ENCODE measurements around the gene CA10. TPM values are rescaled to one million over a fixed set of nuclear protein-coding genes. Genes with fewer than 3 reads are reported as not detected.

CA10 gene
- total RNA-seq, 2 experiments from 2014 or later: not detected

- Mint-ChIP-seq H3K9me3 (no peaks in the 10 kb centered on the region), H3K4me3 (no peak overlapping the region), H3K27ac (no peak overlapping the region), H3K27me3 (no peaks in the 10 kb centered on the region), H3K4me1 (ENCODE audit: low read depth) (no peaks in the 10 kb centered on the region), H3K36me3 (ENCODE audit: low read depth) (no peaks in the 10 kb centered on the region)
- ATAC-seq (ENCODE audit: poor library complexity): no peak
- no peak for DNase-seq
- Histone ChIP-seq H3K4me3 (ENCODE audit: low read length) (no peak overlapping the region), H3K27me3 (ENCODE audit: control insufficient read depth in 1 of 2, insufficient read depth in 2 of 2, low read length in 2 of 2) (peaks cover 0 to 2% of the 10 kb centered on the region in 2 experiments), H3K9me3 (ENCODE audit: control insufficient read depth in 1 of 2, insufficient read depth in 1 of 2, low read length in 2 of 2) (peaks cover 7 to 8% of the 10 kb centered on the region in 2 experiments), H3K27ac (ENCODE audit: low read depth in 1 of 2, low read length in 2 of 2) (no peak overlapping the region), H3K36me3 (ENCODE audit: insufficient read depth, low read length) (no peaks in the 10 kb centered on the region), H3K4me1 (ENCODE audit: insufficient read depth, low read length) (no peaks in the 10 kb centered on the region)
- POLR2A ChIA-PET: no interaction called here
- CTCF ChIA-PET: no interaction called here
- no peak for TF ChIP-seq CTCF (IDR thresholded peaks at IDR 0.05)
- intact Hi-C loops (cut with DNase I, micrococcal nuclease): no loop called here
Observed at GRCh38 chr17:51585514-51586104, 572.9 kb downstream of the CA10 start.

GRCh38 chr17:51580869-51581268 lies 577.6 kb downstream of the CA10 start:
- Mint-ChIP-seq H3K9me3 (peaks cover 10% of the 10 kb centered on the region), H3K36me3 (ENCODE audit: low read depth) (no peaks in the 10 kb centered on the region), H3K4me3 (no peak overlapping the region), H3K27me3 (no peaks in the 10 kb centered on the region), H3K27ac (no peak overlapping the region), H3K4me1 (ENCODE audit: low read depth) (no peaks in the 10 kb centered on the region)
- no peak for TF ChIP-seq CTCF (IDR thresholded peaks at IDR 0.05)
- no peak for ATAC-seq (ENCODE audit: poor library complexity)
- ChIA-PET POLR2A (no interaction called here), CTCF (no interaction called here)
- no peak for DNase-seq
- intact Hi-C loops (cut with DNase I, micrococcal nuclease): no loop called here
- no peaks in the 10 kb centered on the region for H3K9me3 ChIP-seq (ENCODE audit: control insufficient read depth in 1 of 2, insufficient read depth in 1 of 2, low read length in 2 of 2)
- no peaks in the 10 kb centered on the region for H3K36me3 ChIP-seq (ENCODE audit: insufficient read depth, low read length)
- H3K4me3 ChIP-seq (ENCODE audit: low read length): no peak overlapping the region
- peaks cover 0 to 2% of the 10 kb centered on the region in 2 experiments for H3K27me3 ChIP-seq (ENCODE audit: control insufficient read depth in 1 of 2, insufficient read depth in 2 of 2, low read length in 2 of 2)
- no peaks in the 10 kb centered on the region for H3K4me1 ChIP-seq (ENCODE audit: insufficient read depth, low read length)
- H3K27ac ChIP-seq (ENCODE audit: low read depth in 1 of 2, low read length in 2 of 2): no peak overlapping the region
